TTC549 (cell line): Measurements from ENCODE around the gene CROCC2.

Experiments
- FAIRE-seq: peaks from 2 replicates; lab custom pipeline; 2012; peaks lifted over from hg19 to GRCh38; lab: Jason Lieb, UNC

CROCC2 gene

DNA sequence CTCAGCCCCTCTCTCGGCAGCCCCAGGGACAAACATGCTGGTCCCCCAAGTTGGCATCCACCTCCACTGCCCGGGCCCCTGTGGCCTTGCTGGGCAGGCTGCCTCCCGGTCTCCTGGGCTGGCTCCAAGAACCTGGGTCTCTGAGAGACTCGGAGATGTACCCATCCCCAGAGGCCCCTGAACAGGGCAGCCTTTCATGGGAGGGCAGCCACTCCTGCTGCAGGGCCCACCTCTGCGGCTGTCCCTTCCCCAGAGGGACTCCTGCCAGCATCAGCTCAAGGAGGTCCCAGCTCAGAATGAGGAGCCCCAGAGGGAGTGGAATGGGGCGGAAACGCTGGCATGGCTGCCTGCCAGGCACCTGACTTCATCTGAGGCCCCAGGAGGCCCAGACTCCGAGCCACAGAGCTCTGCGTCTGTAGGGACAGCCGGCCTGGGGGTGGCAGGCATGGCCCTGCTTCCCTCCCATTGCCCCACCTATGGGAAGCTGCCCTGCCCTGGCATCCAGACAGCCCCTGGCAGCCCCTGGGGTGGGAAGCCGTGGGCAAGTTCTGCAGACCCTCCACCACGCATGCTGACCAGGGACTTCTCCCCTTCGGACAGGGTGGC, 857 bp upstream of the CROCC2 start:
- FAIRE-seq: no peak

DNA sequence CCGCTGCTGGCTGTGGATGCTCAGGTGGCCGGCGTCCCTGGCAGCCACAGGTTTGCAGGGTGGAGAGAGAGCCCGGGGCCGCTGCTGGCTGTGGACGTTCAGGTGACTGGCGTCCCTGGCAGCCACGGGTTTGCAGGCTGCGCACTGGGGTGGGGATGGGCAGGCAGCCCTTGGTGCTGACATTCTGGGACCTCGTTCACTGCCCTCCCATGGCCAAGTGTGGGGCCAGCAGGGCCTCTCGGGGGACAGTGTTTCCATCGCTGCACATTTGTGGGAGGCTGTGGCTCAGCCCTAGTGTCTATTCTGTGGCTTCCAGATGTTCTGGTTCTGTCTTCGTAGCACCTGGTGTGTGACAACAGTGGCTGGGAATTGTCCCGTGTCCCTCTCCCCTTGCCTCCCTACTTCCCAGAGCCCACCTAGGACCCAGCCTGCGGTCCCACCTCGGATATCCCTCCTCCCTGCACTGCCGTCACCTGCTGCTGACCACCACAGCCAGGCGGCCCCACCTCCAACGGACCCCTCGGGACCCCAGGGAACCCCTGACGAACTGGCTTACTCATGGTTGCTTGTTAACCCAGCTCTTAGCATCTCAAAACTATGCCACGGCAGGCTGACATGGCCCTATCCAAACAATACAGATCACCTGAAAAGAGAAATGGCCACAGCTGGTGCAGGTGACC, 915 bp downstream of the CROCC2 start:
- FAIRE-seq: no peak

DNA sequence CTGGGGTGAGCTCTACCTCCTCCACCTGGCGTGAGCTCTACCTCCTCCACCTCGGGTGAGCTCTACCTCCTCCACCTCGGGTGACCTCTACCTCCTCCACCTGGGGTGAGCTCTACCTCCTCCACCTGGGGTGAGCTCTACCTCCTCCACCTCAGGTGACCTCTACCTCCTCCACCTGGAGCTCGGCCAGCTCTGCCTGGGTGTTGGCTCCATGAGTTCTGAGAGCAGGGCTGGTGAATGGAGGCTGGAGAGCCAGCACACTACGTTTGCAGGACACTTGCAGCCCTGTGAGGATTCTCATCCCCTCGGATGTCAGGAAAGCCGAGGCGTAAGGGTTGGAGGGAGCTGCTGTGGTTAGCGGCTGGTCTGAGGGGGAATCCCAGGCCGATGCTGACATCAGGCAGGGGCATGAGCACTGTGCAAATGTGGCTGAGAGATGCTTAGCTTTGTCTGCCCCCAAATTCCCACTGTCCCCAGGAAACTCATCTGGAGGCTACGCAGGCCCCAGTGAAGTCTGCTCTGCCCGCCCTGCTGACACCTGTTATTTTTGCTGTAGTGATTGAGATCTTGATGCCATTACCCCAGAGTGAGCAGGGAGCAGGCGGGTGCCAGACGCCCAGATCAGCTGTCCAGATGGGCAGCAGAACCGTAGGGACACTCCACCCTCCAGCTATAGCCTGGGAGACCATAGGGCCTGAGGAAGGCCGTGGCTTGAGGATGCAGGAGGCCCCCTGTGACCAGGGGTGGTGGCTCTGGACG, 3.3 kb downstream of the CROCC2 start:
- no peak for FAIRE-seq

DNA sequence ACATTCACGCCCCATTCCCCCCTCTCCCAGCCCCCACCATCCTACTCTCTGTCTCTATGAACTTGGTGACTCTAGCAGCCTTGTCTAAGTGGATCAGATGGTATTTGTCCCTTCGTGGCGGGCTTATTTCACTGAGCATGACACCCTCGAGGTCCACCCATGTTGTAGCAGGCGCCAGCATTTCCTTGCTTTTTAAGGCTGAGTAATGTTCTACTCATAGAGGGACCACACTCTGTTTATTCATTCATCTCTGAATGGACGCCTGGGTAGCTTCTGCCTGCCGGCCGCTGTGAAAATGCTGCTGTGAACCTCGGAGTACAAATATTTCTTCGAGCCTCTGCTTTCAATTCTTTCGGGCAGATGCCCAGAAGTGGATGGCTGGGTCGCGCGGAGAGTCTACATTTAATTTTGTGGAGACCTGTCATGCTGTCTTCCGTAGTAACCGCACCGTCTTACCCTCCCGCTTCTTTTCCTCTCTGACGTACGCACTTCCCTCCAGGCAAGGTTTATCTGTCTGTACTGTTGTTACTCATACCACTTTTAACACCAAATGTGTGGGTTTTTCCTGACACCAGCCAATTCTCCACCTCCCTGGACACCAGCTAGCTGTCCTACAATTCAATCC, 5.6 kb downstream of the CROCC2 start:
- FAIRE-seq: no peak

DNA sequence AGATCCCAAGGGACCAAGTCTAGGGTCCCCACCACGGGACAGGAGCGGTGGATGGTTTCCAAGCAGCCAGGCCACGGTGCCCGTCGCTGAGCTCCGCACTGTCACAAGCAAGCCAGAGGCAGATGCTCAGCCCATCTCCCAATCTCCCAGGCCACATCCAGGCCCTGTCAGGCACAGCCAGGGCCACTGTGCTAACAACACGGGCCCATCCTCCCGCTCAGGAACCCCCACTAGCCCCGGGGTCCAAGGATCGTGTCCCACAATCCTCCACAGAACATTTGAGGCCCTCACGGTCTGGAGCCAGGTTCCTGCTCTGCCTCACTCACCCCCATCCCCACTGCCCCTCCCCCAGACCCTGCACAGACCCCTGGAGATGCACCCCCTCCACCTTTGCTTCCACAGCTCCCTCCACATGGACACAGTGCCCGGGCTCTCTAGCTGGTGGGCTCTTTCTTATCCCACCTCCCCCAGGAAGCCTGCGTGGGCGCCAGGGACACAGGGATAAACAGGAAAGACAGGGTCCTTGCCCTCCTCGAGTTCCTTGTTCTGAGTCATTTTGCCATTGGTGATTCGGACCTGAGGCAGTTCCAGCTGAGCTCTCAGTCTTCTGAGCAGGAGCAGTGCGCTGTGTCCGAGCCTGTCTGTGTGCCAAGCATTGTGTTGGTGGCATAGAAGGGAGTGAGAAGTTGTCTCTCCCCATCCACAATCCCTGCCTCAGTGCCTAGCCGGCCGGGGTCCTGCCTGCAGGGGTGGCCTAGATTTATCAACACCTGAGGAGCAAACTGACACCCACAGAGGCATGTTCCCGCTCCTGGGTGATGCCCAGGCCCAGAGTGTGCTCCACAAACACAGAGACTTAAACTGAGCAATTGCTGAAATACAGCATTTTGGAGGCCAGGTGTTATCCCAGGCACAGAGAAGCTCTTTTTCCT, 7.0 kb downstream of the CROCC2 start:
- FAIRE-seq: no peak

DNA sequence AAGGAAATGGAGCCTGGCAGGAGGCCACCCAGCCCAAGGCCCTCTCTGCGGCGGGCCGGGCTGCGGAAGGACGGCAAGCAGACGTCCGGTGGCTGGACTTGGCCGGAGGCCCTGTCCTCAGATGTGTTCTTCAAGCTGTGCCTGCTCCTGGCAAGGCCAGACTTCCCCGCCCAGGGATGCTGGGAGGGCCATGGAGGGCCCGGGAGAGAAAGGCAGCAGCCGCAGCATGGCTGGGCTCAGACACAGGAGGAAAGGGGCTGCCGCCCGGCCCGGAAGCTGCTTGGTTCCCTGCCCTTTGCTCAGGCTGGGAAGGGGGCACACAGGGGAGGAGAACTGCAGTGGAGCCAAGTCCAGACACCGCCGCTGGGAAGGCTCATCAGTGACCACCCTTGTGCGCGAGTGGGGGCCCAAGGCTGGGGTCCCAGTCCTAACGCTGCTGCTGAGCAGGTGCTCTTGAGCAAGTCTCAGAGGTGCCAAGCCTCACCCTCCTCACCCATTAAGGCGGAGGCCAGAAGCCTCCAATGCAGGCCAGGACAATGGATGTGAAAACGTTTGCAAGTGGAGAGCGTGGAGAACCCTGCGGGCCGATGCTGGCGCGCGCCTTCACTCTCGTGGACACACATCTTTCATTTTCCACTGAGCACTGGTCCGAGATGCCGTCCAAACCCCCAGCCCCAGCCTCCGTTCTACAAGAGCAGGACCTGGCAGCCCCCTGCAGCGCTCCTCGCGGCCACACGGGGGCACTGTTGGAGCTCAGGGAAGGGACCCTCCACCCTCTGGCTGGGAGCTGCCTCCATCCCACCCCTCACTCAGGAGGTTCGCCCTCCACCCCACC, 7.9 kb downstream of the CROCC2 start:
- no peak for FAIRE-seq

DNA sequence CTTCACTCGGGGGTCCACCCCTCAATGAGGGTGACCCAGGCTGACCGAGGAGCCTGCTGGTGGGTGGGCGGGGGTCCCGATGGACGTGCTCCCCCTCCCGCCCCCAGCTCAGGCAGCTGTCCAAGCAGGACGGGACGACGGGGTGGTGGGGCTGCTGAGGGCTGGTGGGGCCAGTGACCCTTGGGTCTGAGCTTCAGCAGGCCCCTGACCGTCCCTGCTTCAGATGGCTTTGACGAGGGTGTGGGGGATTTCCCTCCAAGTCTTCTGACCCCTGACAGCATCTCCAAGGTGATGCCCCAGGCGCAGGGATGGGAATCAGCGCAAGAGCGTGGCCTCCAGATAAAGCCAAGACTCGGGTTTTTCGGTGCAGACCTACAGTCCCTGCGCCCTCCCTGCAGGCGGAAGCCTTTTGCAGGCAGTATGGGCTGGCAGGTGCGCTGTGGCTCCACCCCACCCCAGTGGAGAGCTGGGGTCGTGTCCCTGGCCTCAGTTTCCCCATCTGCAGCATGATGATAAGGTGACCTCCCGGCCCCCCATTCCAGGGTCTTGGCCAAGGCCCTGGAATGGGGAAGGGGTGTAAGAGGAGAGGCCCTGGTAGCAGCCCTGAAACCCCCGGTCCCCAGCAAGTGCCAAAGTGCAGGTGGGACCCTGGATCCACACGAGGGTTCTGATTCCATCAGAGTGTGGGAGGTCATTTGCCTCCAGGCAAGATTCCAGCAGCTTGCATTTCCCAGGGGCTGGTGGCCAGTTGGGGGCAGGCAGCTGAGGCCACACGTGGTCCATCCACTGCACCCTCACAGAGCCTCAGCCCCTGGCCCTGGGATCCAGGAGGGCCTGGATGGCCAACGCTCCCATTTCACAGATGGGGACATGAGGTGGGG, 8.7 kb downstream of the CROCC2 start:
- no peak for FAIRE-seq

DNA sequence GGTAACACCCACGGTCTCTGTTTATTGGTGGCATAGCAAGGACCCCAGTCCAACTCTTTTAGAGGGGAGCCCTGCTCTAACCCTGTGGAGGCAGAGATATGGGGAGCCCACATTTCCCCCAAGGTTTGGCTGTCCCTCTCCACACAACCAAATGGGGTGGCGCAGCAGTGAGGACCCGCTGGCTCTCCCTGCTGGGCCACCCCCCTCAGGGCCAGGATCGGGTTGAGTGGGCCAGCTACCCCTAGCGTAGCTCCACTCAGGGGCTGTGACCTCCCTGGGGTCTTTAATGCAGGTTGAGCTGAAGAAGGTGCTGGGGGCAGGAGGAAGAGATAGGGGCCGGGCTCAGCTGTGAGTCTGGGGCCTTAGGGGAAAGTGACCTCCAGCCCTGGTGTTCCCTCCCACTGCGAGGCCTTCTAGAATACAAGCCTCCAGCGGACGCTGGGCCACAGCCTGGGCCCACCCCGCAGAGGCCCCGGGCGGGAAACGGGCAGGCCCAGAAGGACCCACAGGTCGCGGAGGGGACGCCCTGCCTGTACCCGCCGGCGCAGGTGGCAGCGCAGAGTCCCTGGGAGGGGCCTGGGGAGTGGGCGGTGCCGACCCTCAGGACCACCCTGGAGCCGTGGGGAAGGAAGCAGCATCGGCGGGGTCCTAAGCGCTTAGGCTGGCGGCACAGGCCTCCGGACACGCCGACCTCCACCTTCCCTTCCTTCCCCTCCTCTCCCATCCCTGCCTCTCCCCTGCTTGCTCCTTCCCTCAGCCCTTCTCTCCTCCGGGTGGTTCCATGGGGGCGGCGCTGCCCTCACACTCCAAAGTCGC, 9.6 kb downstream of the CROCC2 start:
- no peak for FAIRE-seq

DNA sequence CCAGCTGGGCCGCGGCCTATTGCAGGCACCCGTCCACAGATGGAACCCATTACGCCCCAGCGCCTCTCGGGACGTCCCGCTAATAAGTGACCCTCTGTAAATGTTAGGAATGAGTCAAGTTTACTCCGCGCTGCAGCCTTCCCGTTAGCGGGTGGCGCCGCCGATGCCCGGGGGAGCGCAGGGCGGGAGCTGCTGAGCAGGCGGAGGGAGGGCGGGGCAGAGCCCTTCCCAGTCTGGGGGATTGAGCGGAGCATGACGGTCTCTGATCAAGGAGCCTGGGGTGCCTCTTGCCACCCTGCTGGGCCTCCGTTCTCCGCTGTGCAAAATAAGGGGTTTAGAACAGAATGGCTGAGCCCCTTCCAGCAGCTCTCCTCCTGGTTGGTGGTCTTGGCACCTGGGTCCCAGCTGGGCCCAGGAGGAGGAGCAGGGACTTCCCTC, 10.5 kb downstream of the CROCC2 start:
- no peak for FAIRE-seq

DNA sequence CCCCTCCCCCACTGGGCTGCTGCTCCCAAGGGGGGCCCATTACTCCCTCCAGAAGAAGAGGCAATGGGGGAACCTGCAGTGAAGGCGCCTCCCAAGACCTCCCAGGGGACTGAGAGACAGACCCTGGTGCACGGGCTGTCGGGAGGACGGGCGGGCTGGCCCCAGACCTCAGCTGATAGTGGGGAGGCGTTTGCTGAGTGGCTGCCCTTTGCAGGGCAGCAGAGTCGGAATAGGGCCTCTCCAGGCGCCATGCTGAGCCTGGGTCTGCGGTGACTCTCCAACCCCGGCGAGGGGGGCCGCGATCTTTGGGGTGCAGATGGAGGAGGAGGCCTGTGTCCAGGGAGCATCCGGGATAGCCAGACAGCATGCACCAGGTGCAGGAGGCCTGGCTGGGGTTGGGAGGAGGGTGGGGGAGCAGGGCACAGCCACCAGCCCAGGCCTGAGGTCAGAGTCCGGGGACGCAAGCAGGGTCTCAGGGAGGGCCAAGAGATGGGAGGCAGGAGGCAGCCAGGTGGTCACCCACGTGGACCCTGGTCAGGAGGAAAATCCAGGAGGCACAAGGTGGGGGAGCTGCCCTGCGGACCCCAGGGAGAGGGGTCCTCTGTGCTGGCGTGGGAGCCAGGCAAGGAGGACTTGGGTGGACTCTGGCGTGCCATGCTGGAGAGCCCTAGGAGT, 11.0 kb downstream of the CROCC2 start:
- FAIRE-seq: no peak

DNA sequence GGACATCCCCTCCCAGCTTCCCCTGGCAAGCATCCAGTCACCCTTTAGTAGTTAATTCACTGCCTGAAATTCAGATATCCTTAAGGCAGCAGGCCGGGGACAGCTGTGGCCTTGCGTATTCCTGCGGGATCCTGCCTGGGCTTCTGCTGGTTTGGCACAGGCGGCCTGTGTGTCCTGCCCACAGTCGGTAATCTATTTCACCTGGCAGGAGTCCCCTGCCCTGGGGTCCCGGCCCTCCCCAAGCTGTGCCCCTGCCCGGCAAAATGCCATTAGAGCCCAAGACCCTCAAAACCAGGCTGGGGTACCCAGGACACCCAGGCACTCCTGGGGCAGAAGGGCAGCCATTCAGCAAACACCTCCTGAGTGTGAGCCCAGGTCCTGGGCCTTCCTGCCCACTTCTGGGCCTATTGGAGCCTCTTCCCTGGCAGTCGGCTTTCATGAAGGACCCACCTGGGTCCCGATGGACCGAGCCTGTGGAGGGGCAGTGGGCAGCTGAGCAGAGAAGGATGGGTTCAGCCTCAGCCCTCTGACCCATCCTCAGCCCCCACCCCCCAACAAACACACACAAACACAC, 11.6 kb downstream of the CROCC2 start:
- FAIRE-seq: no peak

DNA sequence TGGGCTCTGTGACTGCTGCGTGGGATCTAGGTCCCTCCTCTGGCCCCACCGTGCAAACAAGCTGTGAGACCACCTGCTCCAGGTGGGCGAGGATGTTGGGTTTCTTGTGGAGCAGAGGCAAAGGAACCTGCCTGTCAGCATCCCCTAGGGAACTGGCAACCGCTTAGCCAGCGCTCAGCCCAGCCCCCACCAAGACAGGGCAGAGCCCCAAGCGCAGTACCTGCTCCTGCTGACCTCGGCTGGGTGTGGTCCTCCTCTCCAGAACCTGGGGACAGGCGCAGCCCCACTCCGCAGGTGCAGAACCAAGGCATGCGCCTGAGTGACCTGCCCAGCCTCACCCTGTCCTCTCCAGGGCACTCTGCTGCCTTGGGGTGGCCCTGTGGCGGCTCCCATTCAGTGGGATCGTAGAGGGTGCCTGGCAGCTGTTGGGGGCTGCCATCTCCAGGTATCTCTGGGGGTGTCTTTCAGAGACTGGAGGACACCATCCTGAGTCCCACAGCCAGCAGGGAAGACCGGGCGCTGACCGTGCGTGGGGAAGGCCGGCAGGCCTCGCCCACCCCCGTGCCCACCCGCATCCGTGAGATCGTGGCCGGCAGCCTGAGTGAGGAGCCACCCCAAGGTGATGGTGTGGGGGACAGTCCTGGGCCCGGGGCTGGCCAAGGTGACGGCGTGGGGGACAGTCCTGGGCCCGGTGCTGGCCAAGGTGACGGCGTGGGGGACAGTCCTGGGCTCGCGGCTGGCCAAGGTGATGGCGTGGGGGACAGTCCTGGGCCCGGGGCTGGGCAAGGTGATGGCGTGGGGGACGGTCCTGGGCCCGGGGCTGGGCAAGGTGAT, 12.3 kb downstream of the CROCC2 start:
- no peak for FAIRE-seq

DNA sequence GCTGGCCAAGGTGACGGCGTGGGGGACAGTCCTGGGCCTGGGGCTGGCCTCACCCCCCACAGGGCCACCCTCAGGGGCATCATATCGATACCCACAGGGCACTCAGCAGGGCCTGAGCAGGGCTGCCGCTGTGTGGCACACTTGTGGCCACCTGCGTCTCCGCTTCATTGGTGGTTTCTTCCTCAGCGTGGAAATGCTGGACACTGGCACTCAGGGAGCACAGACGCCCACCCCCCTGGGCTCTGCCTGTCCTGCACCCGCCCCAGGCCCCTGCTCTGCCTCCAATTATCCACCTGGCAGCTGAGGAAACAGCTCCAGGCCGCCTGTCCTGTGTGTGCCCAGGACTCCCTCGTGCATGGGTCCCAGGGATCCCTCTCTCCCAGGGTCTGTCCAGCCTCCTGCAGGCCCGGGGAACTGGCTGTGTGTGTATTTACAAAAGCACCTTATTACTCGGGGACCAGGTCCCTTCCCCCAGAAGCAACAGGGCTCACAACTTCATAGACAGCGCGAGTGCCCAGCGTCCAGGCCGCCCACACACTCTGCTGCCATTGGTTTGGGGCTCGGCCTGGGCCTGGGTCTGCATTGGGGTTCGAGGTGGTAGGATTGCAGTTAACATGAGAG, 13.1 kb downstream of the CROCC2 start:
- FAIRE-seq: no peak

DNA sequence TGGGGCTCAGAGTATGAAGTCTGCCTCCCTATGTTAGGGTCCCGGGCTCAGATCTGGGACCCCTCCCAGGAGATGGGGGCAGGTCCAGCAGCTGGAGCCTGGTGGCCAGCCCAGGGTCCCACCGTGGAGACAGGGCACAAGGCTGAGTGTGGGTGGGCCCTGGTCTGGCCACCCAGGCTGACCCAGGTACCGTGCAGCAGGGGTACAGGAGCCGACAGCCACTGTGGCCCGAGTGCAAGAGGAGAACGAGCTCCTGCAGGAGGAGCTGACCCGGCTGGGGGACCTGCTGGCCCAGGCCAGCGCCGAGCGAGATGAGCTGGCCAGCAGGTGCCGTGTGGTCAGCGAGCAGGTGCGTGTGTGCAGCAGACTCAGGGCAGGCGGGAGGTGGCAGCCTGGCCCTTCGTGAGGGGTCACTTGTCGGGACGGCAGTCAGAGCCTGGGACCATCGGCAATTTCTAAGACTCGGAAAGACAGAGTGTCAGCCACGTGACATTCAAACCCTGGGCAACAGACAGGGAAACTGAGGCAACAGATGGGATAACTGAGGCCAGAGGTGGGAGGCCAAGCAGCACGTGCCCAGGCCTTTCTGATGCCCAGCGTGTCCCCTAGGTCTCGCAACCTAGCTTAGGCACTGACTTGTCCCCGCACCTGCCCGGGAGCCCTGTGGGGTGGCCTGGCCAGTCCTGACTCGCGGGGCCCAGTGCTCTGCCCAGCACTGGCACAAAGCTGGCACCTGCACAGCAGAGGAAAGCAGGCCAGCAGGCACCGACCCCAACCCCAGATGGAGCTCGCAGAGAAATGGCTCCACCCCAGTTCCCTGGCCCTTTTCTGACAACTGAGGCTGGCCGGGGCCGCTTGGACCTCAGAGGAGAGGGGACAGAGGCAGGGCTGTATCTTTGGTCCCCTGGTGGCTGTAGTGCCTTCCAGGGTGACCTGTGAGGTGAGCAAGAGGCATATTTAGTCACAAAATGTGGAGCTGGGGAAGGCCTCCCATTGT, 13.9 kb downstream of the CROCC2 start:
- no peak for FAIRE-seq

DNA sequence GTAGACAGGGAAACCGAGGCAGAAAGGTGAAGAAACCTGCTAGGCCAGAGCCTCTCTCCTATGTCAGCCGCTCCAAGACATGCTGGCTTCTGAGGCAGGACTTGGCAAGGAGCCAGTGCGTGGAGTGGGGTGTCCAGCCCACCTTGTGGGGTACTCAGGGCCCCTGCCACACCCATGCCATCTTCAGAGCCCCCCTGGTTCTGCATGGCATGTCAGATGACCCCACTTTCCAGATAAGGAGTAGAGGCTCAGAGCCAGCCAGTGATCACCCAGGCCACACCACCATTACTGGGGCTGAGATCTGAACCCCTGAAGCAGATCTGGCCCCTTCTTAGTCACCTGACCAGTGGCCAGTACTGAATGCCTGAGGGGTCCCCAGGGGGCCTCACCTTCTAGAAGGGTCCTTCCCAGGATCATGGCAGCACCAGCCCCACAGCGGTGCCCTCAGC, 14.7 kb downstream of the CROCC2 start:
- FAIRE-seq: no peak
